ENCODE measurements around the gene CD28.

DNA sequence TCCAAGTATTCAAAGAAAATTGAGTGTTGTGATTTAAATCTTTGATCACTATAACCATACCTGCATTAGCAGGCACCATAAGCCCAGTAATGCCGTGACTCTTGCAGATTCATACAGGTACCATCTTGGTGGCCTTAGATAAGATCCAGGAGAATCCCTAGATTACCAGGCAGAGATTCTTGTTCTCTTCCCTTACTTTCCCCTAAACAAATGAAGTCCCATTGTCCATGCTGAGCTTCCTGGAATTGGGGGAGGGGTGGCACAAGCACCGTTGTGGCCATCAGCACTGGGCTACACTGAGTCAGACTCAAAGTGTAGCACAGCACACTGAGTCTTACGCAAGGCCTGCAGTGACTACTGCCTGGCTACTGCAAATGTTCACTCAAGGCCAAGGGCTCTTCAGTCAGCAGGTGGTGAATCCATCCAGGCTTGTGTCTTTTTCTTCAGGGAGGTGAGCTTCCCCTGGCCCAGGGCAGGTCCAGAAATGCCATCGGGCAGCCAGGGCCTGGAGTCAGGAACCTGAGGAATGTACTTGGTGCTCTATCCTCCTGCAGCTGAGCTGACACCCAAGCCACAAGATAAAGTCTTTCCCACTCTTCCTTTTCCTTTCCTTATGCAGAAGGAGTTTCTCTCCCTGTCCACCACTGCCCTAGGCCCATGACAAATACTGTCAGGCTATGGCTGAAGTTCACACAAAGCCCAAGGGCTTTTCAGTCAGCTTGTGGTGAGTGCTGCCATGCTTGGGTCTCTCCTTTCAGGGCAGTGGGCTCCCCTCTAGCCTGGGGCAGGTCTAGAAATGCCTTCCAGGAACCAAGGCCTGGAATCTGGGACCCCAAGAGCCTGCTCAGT, 52.6 kb downstream of the CD28 start:
- TF ChIP-seq, protein P1, sequence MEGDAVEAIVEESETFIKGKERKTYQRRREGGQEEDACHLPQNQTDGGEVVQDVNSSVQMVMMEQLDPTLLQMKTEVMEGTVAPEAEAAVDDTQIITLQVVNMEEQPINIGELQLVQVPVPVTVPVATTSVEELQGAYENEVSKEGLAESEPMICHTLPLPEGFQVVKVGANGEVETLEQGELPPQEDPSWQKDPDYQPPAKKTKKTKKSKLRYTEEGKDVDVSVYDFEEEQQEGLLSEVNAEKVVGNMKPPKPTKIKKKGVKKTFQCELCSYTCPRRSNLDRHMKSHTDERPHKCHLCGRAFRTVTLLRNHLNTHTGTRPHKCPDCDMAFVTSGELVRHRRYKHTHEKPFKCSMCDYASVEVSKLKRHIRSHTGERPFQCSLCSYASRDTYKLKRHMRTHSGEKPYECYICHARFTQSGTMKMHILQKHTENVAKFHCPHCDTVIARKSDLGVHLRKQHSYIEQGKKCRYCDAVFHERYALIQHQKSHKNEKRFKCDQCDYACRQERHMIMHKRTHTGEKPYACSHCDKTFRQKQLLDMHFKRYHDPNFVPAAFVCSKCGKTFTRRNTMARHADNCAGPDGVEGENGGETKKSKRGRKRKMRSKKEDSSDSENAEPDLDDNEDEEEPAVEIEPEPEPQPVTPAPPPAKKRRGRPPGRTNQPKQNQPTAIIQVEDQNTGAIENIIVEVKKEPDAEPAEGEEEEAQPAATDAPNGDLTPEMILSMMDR (IDR thresholded peaks at IDR 0.05): no peak
- TF ChIP-seq HDAC2 (IDR thresholded peaks at IDR 0.05) (no peak), KDM5A (IDR thresholded peaks at IDR 0.05) (no peak), KDM1A (IDR thresholded peaks at IDR 0.05; ENCODE audit: low read depth) (no peak), POLR2A (IDR thresholded peaks at IDR 0.05; ENCODE audit: low read length) (no peak), EHMT2 (IDR thresholded peaks at IDR 0.05; ENCODE audit: low read depth) (no peak), FOSL2 (IDR thresholded peaks at IDR 0.05) (no peak), FOSL2 (CRISPR knock-in tag; IDR thresholded peaks at IDR 0.05) (peak; percentile 44; the same call in 1 of the 2 replicates)
- TF ChIP-seq, protein P2, sequence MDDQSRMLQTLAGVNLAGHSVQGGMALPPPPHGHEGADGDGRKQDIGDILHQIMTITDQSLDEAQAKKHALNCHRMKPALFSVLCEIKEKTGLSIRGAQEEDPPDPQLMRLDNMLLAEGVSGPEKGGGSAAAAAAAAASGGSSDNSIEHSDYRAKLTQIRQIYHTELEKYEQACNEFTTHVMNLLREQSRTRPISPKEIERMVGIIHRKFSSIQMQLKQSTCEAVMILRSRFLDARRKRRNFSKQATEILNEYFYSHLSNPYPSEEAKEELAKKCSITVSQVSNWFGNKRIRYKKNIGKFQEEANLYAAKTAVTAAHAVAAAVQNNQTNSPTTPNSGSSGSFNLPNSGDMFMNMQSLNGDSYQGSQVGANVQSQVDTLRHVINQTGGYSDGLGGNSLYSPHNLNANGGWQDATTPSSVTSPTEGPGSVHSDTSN (IDR thresholded peaks at IDR 0.05): no peak
- TF ChIP-seq, protein P3, sequence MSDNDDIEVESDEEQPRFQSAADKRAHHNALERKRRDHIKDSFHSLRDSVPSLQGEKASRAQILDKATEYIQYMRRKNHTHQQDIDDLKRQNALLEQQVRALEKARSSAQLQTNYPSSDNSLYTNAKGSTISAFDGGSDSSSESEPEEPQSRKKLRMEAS (IDR thresholded peaks at IDR 0.05): no peak
- TF ChIP-seq, protein P4, sequence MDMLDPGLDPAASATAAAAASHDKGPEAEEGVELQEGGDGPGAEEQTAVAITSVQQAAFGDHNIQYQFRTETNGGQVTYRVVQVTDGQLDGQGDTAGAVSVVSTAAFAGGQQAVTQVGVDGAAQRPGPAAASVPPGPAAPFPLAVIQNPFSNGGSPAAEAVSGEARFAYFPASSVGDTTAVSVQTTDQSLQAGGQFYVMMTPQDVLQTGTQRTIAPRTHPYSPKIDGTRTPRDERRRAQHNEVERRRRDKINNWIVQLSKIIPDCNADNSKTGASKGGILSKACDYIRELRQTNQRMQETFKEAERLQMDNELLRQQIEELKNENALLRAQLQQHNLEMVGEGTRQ (IDR thresholded peaks at IDR 0.05): no peak
